SK-N-SH treated with all-trans-retinoic acid at 6 μM for 48 hours (cell line): Measurements from ENCODE around the gene NCAM1.

Source experiments
- ATAC-seq: fragments of 200-7000 bp; cut with Tn5 transposase; 3 replicates; pipeline ENCODE4 v1.9.1; 2020; ENCODE audit warnings: mild to moderate bottlenecking, moderate library complexity
- ARNTL ChIP-seq: fragments of 450-650 bp; formaldehyde crosslinking; IDR thresholded peaks from 2 replicates; pipeline ENCODE4 v1.5.0; 2020; ENCODE audit warnings: low read depth, mild to moderate bottlenecking, moderate library complexity, borderline replicate concordance
- BACH2 ChIP-seq: fragments of 250-450 bp; sonication (Bioruptor Pico); IDR thresholded peaks from 2 replicates; pipeline ENCODE4 v1.9.0; 2021; ENCODE audit warnings: mild to moderate bottlenecking, borderline replicate concordance
- CREB5 ChIP-seq: fragments of 250-450 bp; sonication (Bioruptor Pico); IDR thresholded peaks from 2 replicates; pipeline ENCODE4 v1.5.1; 2020; ENCODE audit warnings: low read depth, mild to moderate bottlenecking, moderate library complexity
- CSDC2 ChIP-seq: fragments of 250-450 bp; sonication (Bioruptor Pico); IDR thresholded peaks from 2 replicates; pipeline ENCODE4 v1.5.0; 2020; ENCODE audit warnings: mild to moderate bottlenecking, moderate library complexity
- CSRNP3 ChIP-seq: fragments of 250-450 bp; sonication (Bioruptor Pico); IDR thresholded peaks from 2 replicates; pipeline ENCODE4 v1.5.1; 2021; ENCODE audit warnings: mild to moderate bottlenecking, moderate library complexity
- ISL1 ChIP-seq: fragments of 250-450 bp; sonication (Bioruptor Pico); IDR thresholded peaks from 2 replicates; pipeline ENCODE4 v2.1.2; 2022; ENCODE audit warnings: mild to moderate bottlenecking, moderate library complexity
- OSR1 ChIP-seq: fragments of 250-450 bp; sonication (Bioruptor Pico); IDR thresholded peaks from 2 replicates; pipeline ENCODE4 v1.8.0; 2022; ENCODE audit warnings: moderate library complexity, mild to moderate bottlenecking, inconsistent platforms
- POU6F1 ChIP-seq: fragments of 250-450 bp; sonication (Bioruptor Pico); IDR thresholded peaks from 2 replicates; pipeline ENCODE4 v1.8.0; 2021; ENCODE audit warnings: low read depth, mild to moderate bottlenecking, moderate library complexity, borderline replicate concordance
- PPARA ChIP-seq: fragments of 250-450 bp; sonication (Bioruptor Pico); IDR thresholded peaks from 2 replicates; pipeline ENCODE4 v1.5.0; 2020; ENCODE audit warnings: mild to moderate bottlenecking, borderline replicate concordance
- RARB ChIP-seq: fragments of 250-450 bp; sonication (Bioruptor Pico); IDR thresholded peaks from 2 replicates; pipeline ENCODE4 v1.8.0; 2021; ENCODE audit warnings: mild to moderate bottlenecking, moderate library complexity
- SNAI2 ChIP-seq: fragments of 250-450 bp; sonication (Bioruptor Pico); IDR thresholded peaks from 2 replicates; pipeline ENCODE4 v1.5.0; 2020; ENCODE audit warnings: mild to moderate bottlenecking, moderate library complexity
- TCF4 ChIP-seq: fragments of 250-450 bp; sonication (Bioruptor Pico); IDR thresholded peaks from 2 replicates; pipeline ENCODE4 v1.8.0; 2021; ENCODE audit warnings: mild to moderate bottlenecking, moderate library complexity, borderline replicate concordance
- TOX ChIP-seq: fragments of 250-450 bp; sonication (Bioruptor Pico); IDR thresholded peaks from 2 replicates; pipeline ENCODE4 v1.8.0; 2021; ENCODE audit warnings: mild to moderate bottlenecking, moderate library complexity, borderline replicate concordance
- TSHZ2 ChIP-seq: fragments of 250-450 bp; sonication (Bioruptor Pico); IDR thresholded peaks from 2 replicates; pipeline ENCODE4 v1.5.0; 2020; ENCODE audit warnings: mild to moderate bottlenecking, moderate library complexity
- ZC3H10 ChIP-seq: fragments of 250-450 bp; sonication (Bioruptor Pico); IDR thresholded peaks from 2 replicates; pipeline ENCODE4 v1.5.1; 2021; ENCODE audit warnings: mild to moderate bottlenecking, moderate library complexity
- ZFP30 ChIP-seq: fragments of 450-650 bp; formaldehyde crosslinking; IDR thresholded peaks from 2 replicates; pipeline ENCODE4 v1.5.0; 2022; ENCODE audit warnings: mild to moderate bottlenecking, moderate library complexity
- ZNF565 ChIP-seq: fragments of 450-650 bp; formaldehyde crosslinking; conservative IDR thresholded peaks from 2 replicates; pipeline ENCODE4 v1.5.0; 2020; ENCODE audit warnings: low read depth, mild to moderate bottlenecking, moderate library complexity
- ZNF70 ChIP-seq: fragments of 450-650 bp; formaldehyde crosslinking; IDR thresholded peaks from 2 replicates; pipeline ENCODE4 v1.5.0; 2020; ENCODE audit warnings: mild to moderate bottlenecking, moderate library complexity
- ZNF8 ChIP-seq: fragments of 450-650 bp; formaldehyde crosslinking; IDR thresholded peaks from 2 replicates; pipeline ENCODE4 v1.5.0; 2020; ENCODE audit warnings: mild to moderate bottlenecking, moderate library complexity

NCAM1 gene

GRCh38 chr11:113134626-113135025 lies 173.4 kb downstream of the NCAM1 start:
- no peak for ATAC-seq
- TF ChIP-seq POU6F1 (CRISPR knock-in tag) (no peak), TSHZ2 (CRISPR knock-in tag) (no peak), CREB5 (no peak), OSR1 (CRISPR knock-in tag) (no peak), ZNF70 (CRISPR knock-in tag) (no peak), TCF4 (CRISPR knock-in tag) (no peak), SNAI2 (CRISPR knock-in tag) (no peak), BACH2 (no peak), ZFP30 (CRISPR knock-in tag) (no peak), ZC3H10 (CRISPR knock-in tag) (no peak), ZNF8 (CRISPR knock-in tag) (no peak), TOX (no peak), ZNF565 (CRISPR knock-in tag) (no peak), CSRNP3 (CRISPR knock-in tag) (no peak), RARB (CRISPR knock-in tag) (no peak), PPARA (CRISPR knock-in tag) (no peak)

GRCh38 chr11:113137713-113138529 lies 176.7 kb downstream of the NCAM1 start:
- TF ChIP-seq CSDC2 (CRISPR knock-in tag) (no peak), RARB (CRISPR knock-in tag) (no peak), ARNTL (CRISPR knock-in tag) (no peak), CREB5 (no peak), ZNF70 (CRISPR knock-in tag) (peak; percentile 81), SNAI2 (CRISPR knock-in tag) (0 out of 2 replicates have a peak, but pooled peaks have one; percentile 28), ISL1 (CRISPR knock-in tag) (no peak), TCF4 (CRISPR knock-in tag) (peak; percentile 59; the same call in 1 of the 2 replicates)
- ATAC-seq = no peak; the same call in 2 of the 3 replicates

GRCh38 chr11:113138731-113139130 lies 177.5 kb downstream of the NCAM1 start:
- no peak for TF ChIP-seq ZC3H10 (CRISPR knock-in tag)
- TF ChIP-seq ARNTL (CRISPR knock-in tag) = no peak
- peak; percentile 14; the same call in 1 of the 2 replicates for TF ChIP-seq TSHZ2 (CRISPR knock-in tag)
- TF ChIP-seq, all 23 proteins: peak for 1

More at GRCh38 chr11:113138731-113139130, 177.5 kb downstream of the NCAM1 start:
- ATAC-seq = peak; percentile 28; the same call in 2 of the 3 replicates
